Thymus (tissue), 11 donors: ENCODE measurements around the gene BBOX1. TPM values are rescaled to one million over a fixed set of nuclear protein-coding genes. Genes with fewer than 3 reads are reported as not detected.

Source experiments
- DNase-seq, 9 donors: peaks; one replicate each; pipeline ENCODE4 v3.0.0-alpha.2; 2013; ENCODE audit warnings: low spot score in 9 of 9, low read depth in 6 of 9, missing footprints in 1 of 9
- H3K27ac ChIP-seq, 2 donors: one replicate each; pipeline ENCODE4 v1.5.1; 2013; ENCODE audit warnings: control low read depth in 1 of 2, low read depth in 1 of 2, low read length in 1 of 2, mild to moderate bottlenecking in 1 of 2, moderate library complexity in 1 of 2
- H3K27me3 ChIP-seq, 2 donors: one replicate each; pipeline ENCODE4 v1.5.1; 2013; ENCODE audit warnings: low read length in 1 of 2; ENCODE audit not compliant: control insufficient read depth in 2 of 2, insufficient read depth in 1 of 2
- H3K36me3 ChIP-seq, 2 donors: one replicate each; pipeline ENCODE4 v1.5.1; 2013; ENCODE audit warnings: low read length in 1 of 2, mild to moderate bottlenecking in 1 of 2, moderate library complexity in 1 of 2; ENCODE audit not compliant: control insufficient read depth in 2 of 2, insufficient read depth in 2 of 2
- H3K4me1 ChIP-seq, 2 donors: one replicate each; pipeline ENCODE4 v1.5.1; 2013; ENCODE audit warnings: low read length in 2 of 2; ENCODE audit not compliant: control insufficient read depth in 2 of 2, insufficient read depth in 2 of 2
- H3K4me3 ChIP-seq, 2 donors: one replicate each; pipeline ENCODE4 v1.5.1; 2013; ENCODE audit warnings: low read length in 2 of 2, control low read depth in 1 of 2, mild to moderate bottlenecking in 1 of 2
- H3K9me3 ChIP-seq, 2 donors: one replicate each; pipeline ENCODE4 v1.5.1; 2013; ENCODE audit warnings: low read length in 1 of 2, mild to moderate bottlenecking in 1 of 2; ENCODE audit not compliant: control insufficient read depth in 2 of 2, insufficient read depth in 1 of 2
- WGBS: extraction: QIAGEN DNeasy Blood & Tissue Kit; methylation state at CpG from one replicate; pipeline ENCODE4 v1.1.7; 2013; 5-methylcytosine and 5-hydroxymethylcytosine counted together
- polyA plus RNA-seq: library from polyadenylated mRNA; stranded (reverse); fragments of 200-250 nt; gene quantifications from one replicate; pipeline ENCODE4 v1.2.3, GENCODE V29; 2013
- total RNA-seq: library from RNA; stranded (reverse); fragments of 120-200 nt; gene quantifications from one replicate; pipeline ENCODE4 v1.2.4, GENCODE V29; 2013
- donor health status: healthy.

BBOX1 gene
- total and polyA plus RNA-seq, 2 donors: 0.42 to 8.5 TPM

GRCh38 chr11:27150098-27150497, 109.5 kb downstream of the BBOX1 start:
- Histone ChIP-seq H3K27me3 (no peaks in the 10 kb centered on the region), H3K36me3 (no peaks in the 10 kb centered on the region), H3K4me1 (no peaks in the 10 kb centered on the region), H3K27ac (no peak overlapping the region), H3K4me3 (no peak overlapping the region), H3K9me3 (no peaks in the 10 kb centered on the region)
- DNase-seq: no peak
- WGBS: 99% methylated on average over 2 of the region's 2 CpGs

GRCh38 chr11:27153136-27153535, 112.5 kb downstream of the BBOX1 start:
- 93% methylated on average over 1 of the region's 1 CpG for WGBS
- Histone ChIP-seq H3K4me3 (no peak overlapping the region), H3K9me3 (no peaks in the 10 kb centered on the region), H3K36me3 (no peaks in the 10 kb centered on the region), H3K4me1 (no peaks in the 10 kb centered on the region), H3K27me3 (no peaks in the 10 kb centered on the region), H3K27ac (no peak overlapping the region)
- DNase-seq: no peak

GRCh38 chr11:27158456-27159334, 118.1 kb downstream of the BBOX1 start:
- H3K4me1 ChIP-seq: no peaks in the 10 kb centered on the region
- no peaks in the 10 kb centered on the region for H3K27me3 ChIP-seq
- no peak overlapping the region for H3K4me3 ChIP-seq
- no peak overlapping the region for H3K27ac ChIP-seq
- WGBS: 40% methylated on average over 10 of the region's 10 CpGs
- no peaks in the 10 kb centered on the region for H3K36me3 ChIP-seq
- H3K9me3 ChIP-seq: no peaks in the 10 kb centered on the region
- peak in 1 of 9 donors; percentile 3 for DNase-seq

DNA sequence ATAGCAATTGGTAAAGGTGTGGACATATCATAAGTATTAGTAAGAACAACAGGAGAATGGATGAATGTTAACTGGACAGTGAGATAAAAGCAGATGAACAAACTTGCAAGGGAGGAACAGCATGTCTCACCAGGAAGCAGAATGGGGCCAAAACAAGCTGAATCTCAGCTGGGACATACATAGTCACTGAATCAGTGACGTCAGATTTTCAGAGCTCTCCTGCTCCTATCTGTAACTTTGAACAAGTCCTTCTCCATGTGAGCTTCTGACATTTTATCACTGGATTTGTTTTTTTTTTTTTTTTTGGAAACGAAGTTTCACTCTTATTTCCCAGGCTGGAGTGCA, 118.7 kb downstream of the BBOX1 start:
- Histone ChIP-seq H3K27ac (no peak overlapping the region), H3K27me3 (no peaks in the 10 kb centered on the region), H3K9me3 (no peaks in the 10 kb centered on the region), H3K4me3 (no peak overlapping the region), H3K36me3 (no peaks in the 10 kb centered on the region), H3K4me1 (no peaks in the 10 kb centered on the region)
- WGBS: 78% methylated on average over 2 of the region's 2 CpGs
- DNase-seq: no peak

DNA sequence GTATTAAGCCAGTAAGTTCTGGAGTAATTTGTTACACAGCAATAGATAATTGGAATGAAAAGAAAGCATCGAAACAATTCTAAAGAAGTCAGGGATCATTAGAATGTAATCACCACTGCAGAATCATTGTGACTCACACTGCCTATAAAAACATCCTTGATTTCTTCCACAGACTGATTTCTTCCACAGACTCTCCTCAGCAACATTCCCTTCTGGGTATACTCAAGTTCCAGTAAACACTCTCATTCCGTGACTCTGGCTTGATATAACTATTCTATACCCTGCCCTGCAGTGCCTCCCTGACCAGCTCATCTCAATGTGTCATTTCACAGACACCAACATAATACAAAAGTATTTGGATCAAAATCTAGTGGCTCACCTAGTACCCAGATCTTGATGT, 120.5 kb downstream of the BBOX1 start:
- Histone ChIP-seq H3K36me3 (no peaks in the 10 kb centered on the region), H3K27ac (no peak overlapping the region), H3K4me1 (no peaks in the 10 kb centered on the region), H3K27me3 (no peaks in the 10 kb centered on the region), H3K9me3 (no peaks in the 10 kb centered on the region), H3K4me3 (no peak overlapping the region)
- WGBS: 89% methylated on average over 2 of the region's 2 CpGs
- no peak for DNase-seq

DNA sequence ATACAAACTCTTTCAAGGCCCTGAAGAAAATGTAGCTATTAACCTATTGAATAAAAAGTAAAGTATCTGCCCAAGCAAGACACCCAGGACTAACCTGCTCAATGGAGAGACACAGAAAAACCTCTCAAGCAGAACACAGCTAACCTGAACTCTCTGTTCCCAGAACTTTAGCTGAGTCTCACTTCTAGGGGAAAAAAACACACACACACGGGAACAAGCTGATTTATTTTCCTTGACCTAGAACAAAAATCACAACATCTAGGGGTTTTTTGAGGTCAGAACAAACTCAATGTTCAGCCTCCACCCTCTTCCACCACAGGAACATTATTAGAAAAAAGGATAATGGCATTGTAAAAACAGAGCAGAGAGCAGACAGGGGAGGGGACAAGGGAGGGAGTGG, 121.6 kb downstream of the BBOX1 start:
- no peak for DNase-seq
- no peak overlapping the region for H3K4me3 ChIP-seq
- no peaks in the 10 kb centered on the region for H3K27me3 ChIP-seq
- H3K4me1 ChIP-seq: no peaks in the 10 kb centered on the region
- H3K36me3 ChIP-seq: no peaks in the 10 kb centered on the region
- H3K9me3 ChIP-seq: no peaks in the 10 kb centered on the region
- WGBS: 78% methylated on average over 1 of the region's 1 CpG
- no peak overlapping the region for H3K27ac ChIP-seq

DNA sequence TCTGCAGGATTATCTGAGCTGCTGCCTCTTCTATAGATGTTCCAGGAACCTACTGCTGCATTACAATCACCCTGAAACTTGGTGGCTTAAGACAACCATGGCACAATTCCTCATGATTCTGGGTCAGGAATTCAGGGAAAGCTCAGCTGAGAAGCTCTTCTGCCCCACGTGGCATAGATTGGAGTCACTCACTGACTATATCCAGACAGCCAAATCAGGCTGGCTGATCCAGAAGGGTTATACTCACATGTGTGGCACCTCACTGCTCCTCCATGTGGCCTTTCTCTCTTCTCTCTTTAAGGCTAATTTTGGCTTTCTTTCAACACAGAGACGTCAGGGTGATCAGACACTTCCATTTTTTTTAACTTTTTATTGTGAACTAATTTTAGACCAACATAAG, 125.5 kb downstream of the BBOX1 start:
- Histone ChIP-seq H3K4me3 (no peak overlapping the region), H3K9me3 (no peaks in the 10 kb centered on the region), H3K36me3 (no peaks in the 10 kb centered on the region), H3K27ac (no peak overlapping the region), H3K27me3 (no peaks in the 10 kb centered on the region), H3K4me1 (no peaks in the 10 kb centered on the region)
- DNase-seq: no peak
- WGBS: 35% methylated on average over 2 of the region's 2 CpGs

DNA sequence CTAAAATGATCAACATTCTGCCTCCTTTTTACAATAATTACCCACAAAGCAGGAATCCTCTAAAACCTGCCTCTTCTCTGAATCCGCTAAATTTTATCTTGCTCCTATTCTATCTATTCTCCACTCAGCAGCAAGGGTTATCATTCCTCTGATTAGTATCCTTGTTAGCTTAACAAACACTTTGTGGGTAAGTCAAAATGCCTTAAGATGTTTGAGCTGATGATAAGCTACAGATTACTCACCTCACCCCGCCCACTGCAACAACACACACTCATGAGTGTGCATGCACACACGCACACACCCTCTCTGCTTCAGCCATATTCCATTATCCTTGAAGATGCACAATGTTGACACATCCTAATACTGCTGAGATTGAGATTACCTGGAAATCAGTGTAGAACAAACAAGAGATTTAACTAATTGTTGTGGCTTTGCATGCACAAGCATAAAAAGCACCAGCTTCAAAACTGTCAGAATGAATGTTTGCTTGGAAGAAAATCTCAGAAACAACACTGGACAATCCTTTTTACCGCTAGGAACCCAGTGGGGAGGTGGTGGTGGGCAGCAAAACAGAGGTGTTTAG, 130.9 kb downstream of the BBOX1 start:
- Histone ChIP-seq H3K4me1 (no peaks in the 10 kb centered on the region), H3K27ac (no peak overlapping the region), H3K27me3 (no peaks in the 10 kb centered on the region), H3K9me3 (no peaks in the 10 kb centered on the region), H3K4me3 (no peak overlapping the region), H3K36me3 (no peaks in the 10 kb centered on the region)
- 94% methylated on average over 4 of the region's 4 CpGs for WGBS
- DNase-seq: no peak

DNA sequence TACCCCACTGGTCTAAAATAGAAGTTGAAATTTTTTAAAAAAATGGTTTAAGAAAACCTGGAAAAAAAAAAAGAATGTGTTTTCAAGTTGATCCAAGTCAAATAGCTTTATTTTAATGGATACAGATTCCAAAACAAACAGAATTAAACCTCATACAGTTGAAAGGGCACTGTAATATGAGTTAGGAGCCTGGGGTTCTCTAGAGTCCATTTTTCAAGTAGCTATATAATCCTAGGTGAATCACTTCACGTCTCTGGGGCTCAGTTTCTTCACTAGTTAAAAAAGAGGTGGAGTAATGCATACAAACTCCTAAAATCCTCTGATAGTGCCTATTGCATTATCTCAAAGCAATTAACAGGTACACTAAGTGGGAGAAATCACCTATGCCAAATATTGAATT, 132.9 kb downstream of the BBOX1 start:
- WGBS: 77% methylated on average over 1 of the region's 1 CpG
- Histone ChIP-seq H3K27me3 (no peaks in the 10 kb centered on the region), H3K4me1 (no peaks in the 10 kb centered on the region), H3K9me3 (no peaks in the 10 kb centered on the region), H3K27ac (no peak overlapping the region), H3K4me3 (no peak overlapping the region), H3K36me3 (no peaks in the 10 kb centered on the region)
- no peak for DNase-seq
